ENCODE data around the gene DPYD. TPM values are rescaled to one million over a fixed set of nuclear protein-coding genes. Genes with fewer than 3 reads are reported as not detected.
A peak's percentile ranks its signal among the peaks of the same experiment; 100 is the strongest.

The DPYD gene
- total and polyA plus RNA-seq, 4 experiments from 2014 or later = 49.7 to 58.4 (median 51.9) TPM

DNA sequence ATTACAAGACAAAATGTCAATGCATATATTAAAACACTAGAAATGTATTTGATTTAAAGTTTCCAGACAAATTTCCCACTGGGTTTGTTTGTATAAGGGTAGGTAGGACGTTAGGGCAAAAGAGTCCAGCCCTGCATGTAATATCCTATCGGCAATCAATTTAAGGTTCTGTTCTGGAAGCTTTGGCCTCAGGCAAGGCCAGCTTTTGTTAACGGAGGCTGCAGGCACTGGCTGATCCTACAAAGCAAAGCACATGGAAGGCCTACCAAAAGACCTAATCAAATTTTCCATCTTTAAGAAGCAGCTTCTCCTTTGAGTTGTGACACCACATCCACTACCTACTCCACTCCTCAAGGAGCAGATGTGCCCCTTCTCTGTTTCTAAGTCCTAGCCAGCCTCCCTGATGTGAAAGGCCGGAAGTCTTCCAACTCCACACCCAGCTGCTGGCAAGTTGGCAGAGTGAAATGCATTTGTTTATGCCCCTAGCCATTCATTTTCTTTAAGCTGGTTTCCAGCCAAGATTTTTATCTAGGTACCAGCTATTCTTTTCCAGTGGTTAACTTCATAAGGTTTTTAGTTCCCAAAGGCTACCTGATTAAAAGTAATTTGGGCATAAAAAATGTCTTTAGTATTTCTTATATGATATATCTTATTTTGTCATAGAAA, 746.7 kb downstream of the DPYD start:
- Histone ChIP-seq H3K4me3 (ENCODE audit: low read length in 2 of 2) (no peak overlapping the region), H3K4me1 (ENCODE audit: insufficient read depth, low read length) (no peaks in the 10 kb centered on the region), H3K27ac (ENCODE audit: low read depth, low read length) (no peak overlapping the region), H3K36me3 (ENCODE audit: insufficient read depth, low read length) (no peaks in the 10 kb centered on the region), H3K9me3 (ENCODE audit: control insufficient read depth in 1 of 2, low read length in 2 of 2) (no peaks in the 10 kb centered on the region), H3K27me3 (ENCODE audit: insufficient read depth, low read length) (no peaks in the 10 kb centered on the region)
- POLR2A ChIA-PET (ENCODE audit: partially characterized antibody) = no interaction called here
- DNase-seq = no peak
- Mint-ChIP-seq H3K9me3 (peaks cover 0 to 5% (median 0%) of the 10 kb centered on the region in 8 donors), H3K4me3 (no peak overlapping the region), H3K27ac (no peak overlapping the region), H3K4me1 (peaks cover 0 to 1% (median 0%) of the 10 kb centered on the region in 4 donors), H3K36me3 (peaks cover 15 to 29% of the 10 kb centered on the region in 2 donors), H3K27me3 (no peaks in the 10 kb centered on the region)
- intact Hi-C loops (cut with micrococcal nuclease) = no loop called here
- CTCF ChIA-PET (ENCODE audit: partially characterized antibody) = no interaction called here

DNA sequence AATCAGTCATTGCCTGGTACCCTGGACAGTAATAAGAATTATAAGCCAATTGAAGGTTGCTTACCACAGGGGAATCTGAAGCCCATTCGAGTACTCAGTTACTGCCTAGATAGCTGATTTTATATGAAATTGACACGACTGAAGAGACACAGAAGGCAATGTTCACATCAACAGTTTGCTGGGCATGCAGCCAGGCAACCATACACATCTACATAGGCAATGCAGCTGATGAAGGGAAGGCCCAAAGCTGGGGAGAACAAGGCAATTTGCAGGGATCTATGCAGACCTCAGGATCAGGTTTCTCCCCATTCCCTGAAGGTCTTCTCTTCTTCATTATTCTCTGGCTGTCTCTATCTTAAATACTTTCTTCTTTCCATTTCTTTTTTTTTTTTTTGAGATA, 750.5 kb downstream of the DPYD start:
- peaks cover 25 to 41% of the 10 kb centered on the region in 2 donors for H3K36me3 Mint-ChIP-seq

DNA sequence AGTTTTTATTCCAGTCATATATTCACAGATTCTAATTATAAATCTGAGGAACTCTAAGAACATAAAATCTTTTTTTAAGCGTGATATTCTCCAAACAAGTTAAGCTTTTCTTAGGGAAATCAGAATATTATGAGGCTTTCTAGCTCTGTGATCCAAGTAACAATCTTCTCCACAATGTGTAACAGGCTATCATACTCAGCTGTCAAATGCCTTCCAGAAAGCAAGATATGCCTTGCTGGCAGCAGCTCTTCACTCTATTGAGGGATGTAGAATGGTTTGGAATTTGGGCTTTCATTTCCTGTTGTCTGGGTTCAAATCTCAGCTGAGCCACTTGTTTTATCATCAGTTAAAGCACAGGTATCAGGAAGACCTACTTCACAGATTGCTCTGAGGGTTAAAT, 752.8 kb downstream of the DPYD start:
- no peak overlapping the region for H3K4me3 Mint-ChIP-seq
- Histone ChIP-seq H3K4me3 (ENCODE audit: low read length in 2 of 2) (no peak overlapping the region), H3K9me3 (ENCODE audit: control insufficient read depth in 1 of 2, low read length in 2 of 2) (no peaks in the 10 kb centered on the region), H3K27ac (ENCODE audit: low read depth, low read length) (no peak overlapping the region), H3K4me1 (ENCODE audit: insufficient read depth, low read length) (no peaks in the 10 kb centered on the region), H3K36me3 (ENCODE audit: insufficient read depth, low read length) (no peaks in the 10 kb centered on the region), H3K27me3 (ENCODE audit: insufficient read depth, low read length) (no peaks in the 10 kb centered on the region)
- intact Hi-C loops (cut with micrococcal nuclease) = no loop called here
- no peaks in the 10 kb centered on the region for H3K27me3 Mint-ChIP-seq
- peaks cover 45 to 59% of the 10 kb centered on the region in 2 donors for H3K36me3 Mint-ChIP-seq
- peak overlapping the region in 1 of 7 donors; percentile 5 for H3K27ac Mint-ChIP-seq
- ChIA-PET CTCF (ENCODE audit: partially characterized antibody) (no interaction called here), POLR2A (ENCODE audit: partially characterized antibody) (no interaction called here)
- DNase-seq = no peak
- no peaks in the 10 kb centered on the region for H3K4me1 Mint-ChIP-seq
- H3K9me3 Mint-ChIP-seq = peaks cover 2 to 18% (median 13%) of the 10 kb centered on the region in 8 donors

More for the DNA sequence above, 750.5 kb downstream of the DPYD start:
- Histone ChIP-seq H3K27me3 (ENCODE audit: insufficient read depth, low read length) (no peaks in the 10 kb centered on the region), H3K36me3 (ENCODE audit: insufficient read depth, low read length) (no peaks in the 10 kb centered on the region), H3K4me1 (ENCODE audit: insufficient read depth, low read length) (no peaks in the 10 kb centered on the region), H3K4me3 (ENCODE audit: low read length in 2 of 2) (no peak overlapping the region), H3K27ac (ENCODE audit: low read depth, low read length) (no peak overlapping the region), H3K9me3 (ENCODE audit: control insufficient read depth in 1 of 2, low read length in 2 of 2) (no peaks in the 10 kb centered on the region)
- DNase-seq = no peak
- Mint-ChIP-seq H3K9me3 (peaks cover 0 to 4% (median under 1%) of the 10 kb centered on the region in 8 donors), H3K4me1 (no peaks in the 10 kb centered on the region), H3K27ac (no peak overlapping the region), H3K27me3 (no peaks in the 10 kb centered on the region), H3K4me3 (no peak overlapping the region)
- CTCF ChIA-PET (ENCODE audit: partially characterized antibody) = no interaction called here
- POLR2A ChIA-PET (ENCODE audit: partially characterized antibody) = no interaction called here
- intact Hi-C loops (cut with micrococcal nuclease) = no loop called here

DNA sequence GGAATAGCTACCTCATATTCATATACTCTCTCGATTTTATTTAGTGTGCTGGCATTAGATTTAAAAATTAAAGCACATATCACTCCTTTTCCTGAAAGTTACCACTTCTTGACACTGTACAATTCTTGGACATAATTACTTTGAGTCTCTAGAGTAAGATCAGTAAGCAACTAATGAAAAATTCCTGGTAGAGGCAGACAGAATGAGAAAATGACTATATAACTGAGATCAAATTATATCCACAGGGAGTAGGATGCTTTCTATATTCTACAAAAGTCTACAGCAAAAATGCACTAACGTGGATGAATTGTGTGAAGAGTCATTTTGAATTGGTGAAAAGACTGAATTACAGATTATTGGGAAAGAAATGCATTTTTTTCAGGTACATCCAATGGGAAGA, 753.6 kb downstream of the DPYD start:
- no peaks in the 10 kb centered on the region for H3K36me3 ChIP-seq (ENCODE audit: insufficient read depth, low read length)
- POLR2A ChIA-PET (ENCODE audit: partially characterized antibody) = no interaction called here
- H3K4me1 ChIP-seq (ENCODE audit: insufficient read depth, low read length) = no peaks in the 10 kb centered on the region
- Mint-ChIP-seq H3K27me3 (no peaks in the 10 kb centered on the region), H3K4me3 (no peak overlapping the region), H3K4me1 (no peaks in the 10 kb centered on the region), H3K9me3 (peaks cover 2 to 18% (median 13%) of the 10 kb centered on the region in 8 donors), H3K27ac (no peak overlapping the region), H3K36me3 (peaks cover 42 to 55% of the 10 kb centered on the region in 2 donors)
- CTCF ChIA-PET (ENCODE audit: partially characterized antibody) = no interaction called here
- no peaks in the 10 kb centered on the region for H3K27me3 ChIP-seq (ENCODE audit: insufficient read depth, low read length)
- no peak overlapping the region for H3K4me3 ChIP-seq (ENCODE audit: low read length in 2 of 2)
- no peak for DNase-seq
- no peak overlapping the region for H3K27ac ChIP-seq (ENCODE audit: low read depth, low read length)
- intact Hi-C loops (cut with micrococcal nuclease) = no loop called here
- no peaks in the 10 kb centered on the region for H3K9me3 ChIP-seq (ENCODE audit: control insufficient read depth in 1 of 2, low read length in 2 of 2)

DNA sequence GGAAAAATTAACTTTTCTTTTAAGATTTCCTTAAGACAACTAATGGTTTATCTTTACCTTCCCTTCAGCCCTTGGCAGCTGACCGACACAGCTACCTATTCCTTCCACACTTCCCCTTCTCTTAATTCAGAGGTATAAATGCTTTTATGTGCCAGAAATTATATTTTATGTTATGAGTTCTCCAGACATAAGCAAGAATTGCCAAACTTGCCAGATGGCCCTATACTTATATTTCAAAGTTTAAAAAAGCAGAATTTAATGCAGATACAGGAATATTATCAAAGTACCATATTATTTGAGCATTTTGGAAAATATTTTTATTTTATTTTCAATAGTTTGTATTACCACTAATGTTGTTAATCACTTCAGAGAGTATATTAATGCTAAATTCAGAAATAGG, 754.2 kb downstream of the DPYD start:
- Mint-ChIP-seq H3K27ac (no peak overlapping the region), H3K4me1 (no peaks in the 10 kb centered on the region), H3K27me3 (no peaks in the 10 kb centered on the region), H3K36me3 (peaks cover 36 to 50% of the 10 kb centered on the region in 2 donors), H3K4me3 (no peak overlapping the region), H3K9me3 (peaks cover 2 to 18% (median 13%) of the 10 kb centered on the region in 8 donors)
- CTCF ChIA-PET (ENCODE audit: partially characterized antibody) = no interaction called here
- no peaks in the 10 kb centered on the region for H3K36me3 ChIP-seq (ENCODE audit: insufficient read depth, low read length)
- no peak overlapping the region for H3K4me3 ChIP-seq (ENCODE audit: low read length in 2 of 2)
- no peaks in the 10 kb centered on the region for H3K27me3 ChIP-seq (ENCODE audit: insufficient read depth, low read length)
- no peak overlapping the region for H3K27ac ChIP-seq (ENCODE audit: low read depth, low read length)
- no peak for DNase-seq
- H3K9me3 ChIP-seq (ENCODE audit: control insufficient read depth in 1 of 2, low read length in 2 of 2) = no peaks in the 10 kb centered on the region
- POLR2A ChIA-PET (ENCODE audit: partially characterized antibody) = no interaction called here
- no peaks in the 10 kb centered on the region for H3K4me1 ChIP-seq (ENCODE audit: insufficient read depth, low read length)
- intact Hi-C loops (cut with micrococcal nuclease) = no loop called here

DNA sequence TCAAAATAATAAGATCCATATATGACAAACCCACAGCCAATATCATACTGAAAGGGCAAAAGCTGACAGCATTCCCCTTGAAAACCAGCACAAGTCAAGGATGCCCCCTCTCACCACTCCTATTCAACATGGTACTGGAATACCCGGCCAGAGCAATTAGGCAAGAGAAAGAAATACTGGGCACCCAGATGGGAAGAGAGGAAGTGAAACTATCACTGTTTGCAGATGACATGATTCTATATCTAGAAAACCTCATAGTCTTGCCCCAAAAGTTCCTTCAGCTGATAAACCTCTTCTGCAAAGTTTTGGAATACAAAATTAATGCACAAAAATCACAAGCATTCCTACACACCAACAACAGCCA, 756.6 kb downstream of the DPYD start:
- no peak overlapping the region for H3K27ac Mint-ChIP-seq
- intact Hi-C loops (cut with micrococcal nuclease) = no loop called here
- H3K36me3 Mint-ChIP-seq = peaks cover 38 to 49% of the 10 kb centered on the region in 2 donors
- Histone ChIP-seq H3K9me3 (ENCODE audit: control insufficient read depth in 1 of 2, low read length in 2 of 2) (no peaks in the 10 kb centered on the region), H3K4me1 (ENCODE audit: insufficient read depth, low read length) (no peaks in the 10 kb centered on the region), H3K36me3 (ENCODE audit: insufficient read depth, low read length) (no peaks in the 10 kb centered on the region), H3K27ac (ENCODE audit: low read depth, low read length) (no peak overlapping the region), H3K4me3 (ENCODE audit: low read length in 2 of 2) (no peak overlapping the region), H3K27me3 (ENCODE audit: insufficient read depth, low read length) (no peaks in the 10 kb centered on the region)
- H3K27me3 Mint-ChIP-seq = no peaks in the 10 kb centered on the region
- no peaks in the 10 kb centered on the region for H3K4me1 Mint-ChIP-seq
- CTCF ChIA-PET (ENCODE audit: partially characterized antibody) = no interaction called here
- peaks cover 2 to 18% (median 13%) of the 10 kb centered on the region in 8 donors for H3K9me3 Mint-ChIP-seq
- no peak overlapping the region for H3K4me3 Mint-ChIP-seq
- POLR2A ChIA-PET (ENCODE audit: partially characterized antibody) = no interaction called here
- DNase-seq = no peak

DNA sequence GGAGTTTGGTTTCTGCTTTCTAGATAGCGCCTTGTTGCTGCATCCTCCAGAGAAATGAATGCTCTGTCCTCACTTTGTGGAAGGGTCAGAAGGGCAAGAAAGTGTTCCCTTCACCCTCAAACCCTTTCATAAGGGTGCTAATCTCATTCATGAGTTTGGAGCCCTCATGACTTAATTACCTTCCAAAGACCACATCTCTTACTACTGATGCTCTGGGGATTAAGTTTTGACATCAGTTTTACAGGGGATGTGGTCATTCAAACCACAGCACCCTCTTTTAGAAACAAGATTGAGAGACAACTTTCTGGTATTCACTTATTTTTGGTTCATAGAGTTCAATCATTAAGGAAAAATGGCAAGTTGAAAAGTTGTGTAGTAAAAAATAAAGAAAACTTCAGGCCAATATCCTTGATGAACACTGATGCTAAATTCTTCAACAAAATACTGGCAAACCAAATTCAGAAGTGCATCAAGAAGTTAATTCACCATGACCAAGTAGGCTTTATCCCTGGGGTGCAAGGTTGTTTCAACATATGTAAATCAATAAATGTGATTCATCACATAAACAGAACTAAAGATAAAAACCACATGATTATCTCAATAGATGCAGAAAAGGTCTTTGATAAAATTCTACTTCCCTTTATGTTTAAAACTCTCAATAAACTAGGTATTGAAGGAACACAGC, 757.1 kb downstream of the DPYD start:
- Histone ChIP-seq H3K27me3 (ENCODE audit: insufficient read depth, low read length) (no peaks in the 10 kb centered on the region), H3K27ac (ENCODE audit: low read depth, low read length) (no peak overlapping the region), H3K36me3 (ENCODE audit: insufficient read depth, low read length) (no peaks in the 10 kb centered on the region), H3K9me3 (ENCODE audit: control insufficient read depth in 1 of 2, low read length in 2 of 2) (no peaks in the 10 kb centered on the region), H3K4me3 (ENCODE audit: low read length in 2 of 2) (no peak overlapping the region), H3K4me1 (ENCODE audit: insufficient read depth, low read length) (no peaks in the 10 kb centered on the region)
- no peak overlapping the region for H3K27ac Mint-ChIP-seq
- POLR2A ChIA-PET (ENCODE audit: partially characterized antibody) = no interaction called here
- no peaks in the 10 kb centered on the region for H3K4me1 Mint-ChIP-seq
- intact Hi-C loops (cut with micrococcal nuclease) = no loop called here
- H3K27me3 Mint-ChIP-seq = no peaks in the 10 kb centered on the region
- peaks cover 38 to 54% of the 10 kb centered on the region in 2 donors for H3K36me3 Mint-ChIP-seq
- peaks cover 2 to 18% (median 13%) of the 10 kb centered on the region in 8 donors for H3K9me3 Mint-ChIP-seq
- CTCF ChIA-PET (ENCODE audit: partially characterized antibody) = no interaction called here
- H3K4me3 Mint-ChIP-seq = no peak overlapping the region
- no peak for DNase-seq

Data from CD4-positive, alpha-beta memory T cell (primary cell).